ENCODE results near the gene NUB1.

NUB1 gene

GRCh38 chr7:151405588-151405987 is 64.0 kb downstream of the NUB1 start:
- no peak for DNase-seq (ENCODE audit: low read depth)
- TF ChIP-seq CTCF (IDR thresholded peaks at IDR 0.05; ENCODE audit: control insufficient read depth, insufficient read depth, low read depth, low read length, missing control alignments): no peak
- H3K4me3 ChIP-seq (ENCODE audit: control insufficient read depth, low read depth, low read length): no peak overlapping the region

GRCh38 chr7:151406051-151406875 is 64.7 kb downstream of the NUB1 start:
- H3K4me3 ChIP-seq (ENCODE audit: control insufficient read depth, low read depth, low read length): no peak overlapping the region
- DNase-seq (ENCODE audit: low read depth): no peak
- TF ChIP-seq CTCF (IDR thresholded peaks at IDR 0.05; ENCODE audit: control insufficient read depth, insufficient read depth, low read depth, low read length, missing control alignments): no peak

- DNase-seq (ENCODE audit: low read depth): no peak
- no peak for TF ChIP-seq CTCF (IDR thresholded peaks at IDR 0.05; ENCODE audit: control insufficient read depth, insufficient read depth, low read depth, low read length, missing control alignments)
- H3K4me3 ChIP-seq (ENCODE audit: control insufficient read depth, low read depth, low read length): no peak overlapping the region
Measured at GRCh38 chr7:151406886-151407583, 65.4 kb downstream of the NUB1 start.

GRCh38 chr7:151408498-151408838 is 66.9 kb downstream of the NUB1 start:
- TF ChIP-seq CTCF (IDR thresholded peaks at IDR 0.05; ENCODE audit: control insufficient read depth, insufficient read depth, low read depth, low read length, missing control alignments): no peak
- no peak overlapping the region for H3K4me3 ChIP-seq (ENCODE audit: control insufficient read depth, low read depth, low read length)
- no peak for DNase-seq (ENCODE audit: low read depth)

- no peak overlapping the region for H3K4me3 ChIP-seq (ENCODE audit: control insufficient read depth, low read depth, low read length)
- DNase-seq (ENCODE audit: low read depth): no peak
- no peak for TF ChIP-seq CTCF (IDR thresholded peaks at IDR 0.05; ENCODE audit: control insufficient read depth, insufficient read depth, low read depth, low read length, missing control alignments)
Measured at GRCh38 chr7:151408839-151409666, 67.4 kb downstream of the NUB1 start.

GRCh38 chr7:151409667-151410404 is 68.2 kb downstream of the NUB1 start, which contains the start of gene WDR86:
Gene WDR86, minus strand, starts transcription at chr7:151410038. Its CDS starts 449 bp downstream, at chr7:151409589.
- no peak for TF ChIP-seq CTCF (IDR thresholded peaks at IDR 0.05; ENCODE audit: control insufficient read depth, insufficient read depth, low read depth, low read length, missing control alignments)
- no peak for DNase-seq (ENCODE audit: low read depth)
- no peak within 1 kb of the TSS; the same call in 1 of the 2 replicates for H3K4me3 ChIP-seq (ENCODE audit: control insufficient read depth, low read depth, low read length)

Measured in AG09309 (cell line).